Measurements from ENCODE around the gene PEPD.

PEPD gene

DNA sequence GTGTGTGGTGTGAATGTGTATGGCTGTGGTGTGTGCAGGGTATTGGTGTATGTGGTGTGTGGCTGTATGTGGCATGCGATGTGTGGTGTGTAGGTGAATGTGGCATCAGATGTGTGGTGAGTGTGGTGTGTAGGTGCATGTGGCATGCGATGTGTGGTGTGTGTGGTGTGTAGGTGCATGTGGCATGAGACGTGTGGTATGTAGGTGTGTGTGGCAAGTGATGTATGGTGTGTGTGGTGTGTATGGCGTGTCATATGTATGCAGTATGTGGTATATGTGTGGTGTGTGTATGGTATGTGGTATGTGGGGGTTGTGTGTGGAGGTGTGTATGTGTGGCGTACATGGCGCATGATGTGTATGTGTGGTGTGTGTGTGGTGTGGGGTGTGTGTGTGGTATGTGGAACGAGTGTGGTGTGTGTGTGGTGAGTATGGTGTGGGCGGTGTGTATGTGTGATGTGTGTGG lies 63.4 kb downstream of the PEPD start:
- no peak for DNase-seq (ENCODE audit: low spot score)

DNA sequence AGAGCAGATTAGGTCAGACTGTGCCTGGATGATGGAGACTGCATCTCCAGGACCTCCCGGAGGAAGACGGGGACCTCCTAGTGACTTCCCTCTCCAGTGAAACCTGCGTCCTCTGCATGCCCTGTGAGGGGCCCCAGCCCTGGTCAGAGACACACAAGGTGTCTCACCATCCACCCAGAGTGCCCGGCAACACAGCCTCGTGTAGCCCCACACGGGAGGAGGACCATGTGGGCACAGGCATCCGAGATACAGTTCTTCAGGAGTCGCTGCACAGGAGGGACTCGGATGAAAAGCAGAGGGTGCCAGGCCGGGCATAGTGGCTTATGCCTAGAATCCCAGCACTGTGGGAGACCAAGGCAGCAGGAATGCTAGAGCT lies 64.8 kb downstream of the PEPD start:
- no peak for DNase-seq (ENCODE audit: low spot score)

DNA sequence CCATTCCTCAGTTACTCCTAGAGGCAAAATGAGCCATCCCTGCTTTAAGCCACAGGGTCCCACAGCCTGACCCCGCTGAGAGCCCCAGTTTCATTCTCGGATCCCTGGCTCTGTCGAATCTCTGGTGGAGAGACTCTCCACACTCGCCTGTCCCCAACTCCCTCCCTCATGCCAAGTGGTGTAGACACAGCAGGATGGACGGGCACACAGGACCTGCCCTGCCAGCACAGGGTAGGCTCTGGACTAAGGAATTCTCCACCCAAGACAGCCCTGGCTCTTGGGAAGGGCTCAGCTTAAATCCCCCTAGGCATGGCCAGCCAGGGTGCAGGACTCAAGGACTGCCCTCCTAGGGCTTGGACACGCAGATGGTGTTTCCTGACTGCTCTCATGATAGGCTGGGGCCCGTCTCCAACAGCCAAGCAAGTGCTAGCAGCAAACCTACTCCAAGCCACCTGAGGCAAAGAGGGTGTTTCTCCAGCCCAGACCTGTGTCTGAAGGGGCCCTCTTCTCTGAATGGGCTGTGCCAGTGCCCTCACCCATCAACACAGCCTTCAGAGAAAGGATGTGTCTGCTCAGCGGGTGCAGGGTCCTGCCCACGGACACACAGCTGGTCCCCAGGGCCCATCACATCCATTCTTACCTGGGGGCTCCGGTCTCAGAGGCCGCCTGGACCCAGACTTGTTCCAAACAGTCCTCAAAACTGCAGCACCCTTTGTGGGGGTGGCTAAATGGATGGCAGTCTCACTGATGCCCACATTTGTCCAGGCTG lies 65.3 kb downstream of the PEPD start:
- no peak for DNase-seq (ENCODE audit: low spot score)

DNA sequence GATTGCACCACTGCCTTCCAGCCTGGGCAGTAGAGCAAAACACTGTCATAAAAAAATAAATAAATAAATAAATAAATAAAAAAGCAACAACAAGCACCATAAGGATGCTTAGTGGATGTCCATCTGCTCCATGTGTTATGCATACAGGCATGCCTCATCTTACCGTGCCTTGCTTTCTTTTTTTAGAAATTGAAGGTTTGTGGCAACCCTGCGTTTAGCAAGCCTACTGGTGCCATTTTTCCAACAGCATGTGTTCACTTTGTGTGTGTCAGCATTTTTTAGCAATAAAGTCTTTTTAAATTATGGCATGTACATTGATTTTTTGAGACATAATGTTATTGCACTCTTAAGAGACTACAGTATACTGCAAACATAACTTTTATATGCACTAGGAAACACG lies 68.3 kb downstream of the PEPD start:
- DNase-seq (ENCODE audit: low spot score), result no peak

DNA sequence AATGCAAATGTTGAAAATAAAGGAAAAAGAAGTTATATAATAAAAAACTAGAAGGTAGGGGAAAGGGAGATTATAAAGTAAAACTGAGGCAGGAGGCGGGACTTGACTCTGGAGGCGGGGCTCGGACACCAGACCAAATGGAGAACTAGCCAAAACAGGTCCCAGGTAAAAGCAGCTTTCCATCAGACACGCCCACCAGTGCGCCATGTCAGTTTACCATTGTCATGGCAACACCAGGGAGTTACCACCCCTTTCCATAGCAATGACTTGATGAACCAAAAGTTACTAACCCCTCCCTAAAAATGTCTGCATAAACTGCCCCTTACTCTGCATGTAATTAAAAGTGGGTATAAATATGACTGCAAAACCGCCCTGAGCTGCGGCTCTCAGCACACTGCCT lies 70.9 kb downstream of the PEPD start:
- DNase-seq (ENCODE audit: low spot score), result no peak

DNA sequence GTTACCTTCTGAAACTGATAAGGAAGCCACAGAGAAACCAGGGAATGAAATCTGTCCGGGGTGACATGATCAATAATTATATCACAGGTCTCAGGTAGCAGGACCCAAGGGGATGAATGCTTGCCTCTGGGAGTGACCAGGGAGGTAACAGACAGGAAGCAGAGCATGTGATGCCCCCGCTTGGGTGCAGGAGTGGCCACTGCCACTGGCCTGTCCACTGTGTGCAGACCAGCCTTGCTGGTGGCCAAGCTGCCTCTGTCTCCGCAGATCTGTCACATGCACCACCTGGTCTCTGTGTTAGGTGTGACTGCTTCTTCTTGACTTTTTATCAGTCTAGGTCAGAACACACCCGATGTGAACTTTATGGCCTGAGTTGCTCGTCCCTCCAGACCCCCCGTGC lies 71.8 kb downstream of the PEPD start:
- no peak for DNase-seq (ENCODE audit: low spot score)

DNA sequence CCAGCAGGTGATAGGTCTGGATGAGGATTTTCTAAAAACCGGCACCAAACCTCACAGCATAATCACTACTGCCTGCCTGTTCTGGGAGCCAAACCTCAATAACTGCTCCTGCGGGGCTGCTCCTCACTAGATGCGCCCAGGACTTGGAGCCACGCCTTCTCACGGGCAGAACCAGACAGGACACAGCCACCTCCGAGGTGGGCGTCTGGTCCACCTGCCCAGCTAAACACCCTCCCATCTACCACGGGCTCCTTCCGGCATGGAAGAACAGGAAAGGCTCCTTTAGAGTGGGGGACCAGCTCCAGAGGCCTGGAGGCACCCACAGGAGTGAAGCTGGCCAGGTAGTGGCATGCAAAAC lies 73.5 kb downstream of the PEPD start:
- DNase-seq (ENCODE audit: low spot score), result no peak

DNA sequence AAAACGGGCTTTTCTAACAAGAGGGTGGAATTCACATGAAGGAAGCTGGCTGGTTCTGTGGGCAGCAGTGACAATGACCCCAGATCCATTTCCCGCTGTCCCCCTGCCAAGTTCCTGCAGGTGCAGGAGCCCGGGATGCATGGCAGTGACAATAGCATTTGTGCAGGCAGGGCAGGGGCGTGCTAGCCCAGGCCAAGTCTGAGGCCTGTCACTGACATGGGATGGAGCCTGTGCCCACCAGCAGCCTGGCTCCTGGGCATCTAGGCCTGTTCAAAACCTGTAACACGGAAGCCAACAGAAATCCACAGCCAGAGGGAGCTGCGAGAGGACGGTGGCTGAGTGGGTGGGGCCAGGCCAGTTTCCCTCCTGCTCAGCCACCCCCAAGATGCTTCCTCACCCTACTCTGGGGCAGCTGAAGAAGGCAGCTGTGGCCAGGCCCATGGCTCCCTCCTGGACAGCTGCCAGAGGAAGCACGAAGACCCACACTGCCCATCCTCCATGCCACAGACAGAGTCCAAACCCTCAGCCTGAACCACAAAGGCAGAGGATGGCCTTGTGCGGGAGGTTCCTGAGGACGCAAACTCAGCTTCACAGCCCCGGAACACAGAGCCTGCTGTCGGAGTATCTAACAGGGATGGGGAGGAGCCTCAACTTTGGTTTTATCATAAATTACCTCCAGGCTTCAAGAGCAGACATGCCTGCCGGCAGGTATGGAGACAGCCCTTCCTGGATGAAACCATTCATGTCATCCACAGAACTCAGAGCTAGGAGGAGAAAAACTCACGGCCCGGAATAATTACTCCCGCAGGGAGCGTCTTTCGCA lies 74.0 kb downstream of the PEPD start:
- DNase-seq (ENCODE audit: low spot score), result no peak

DNA sequence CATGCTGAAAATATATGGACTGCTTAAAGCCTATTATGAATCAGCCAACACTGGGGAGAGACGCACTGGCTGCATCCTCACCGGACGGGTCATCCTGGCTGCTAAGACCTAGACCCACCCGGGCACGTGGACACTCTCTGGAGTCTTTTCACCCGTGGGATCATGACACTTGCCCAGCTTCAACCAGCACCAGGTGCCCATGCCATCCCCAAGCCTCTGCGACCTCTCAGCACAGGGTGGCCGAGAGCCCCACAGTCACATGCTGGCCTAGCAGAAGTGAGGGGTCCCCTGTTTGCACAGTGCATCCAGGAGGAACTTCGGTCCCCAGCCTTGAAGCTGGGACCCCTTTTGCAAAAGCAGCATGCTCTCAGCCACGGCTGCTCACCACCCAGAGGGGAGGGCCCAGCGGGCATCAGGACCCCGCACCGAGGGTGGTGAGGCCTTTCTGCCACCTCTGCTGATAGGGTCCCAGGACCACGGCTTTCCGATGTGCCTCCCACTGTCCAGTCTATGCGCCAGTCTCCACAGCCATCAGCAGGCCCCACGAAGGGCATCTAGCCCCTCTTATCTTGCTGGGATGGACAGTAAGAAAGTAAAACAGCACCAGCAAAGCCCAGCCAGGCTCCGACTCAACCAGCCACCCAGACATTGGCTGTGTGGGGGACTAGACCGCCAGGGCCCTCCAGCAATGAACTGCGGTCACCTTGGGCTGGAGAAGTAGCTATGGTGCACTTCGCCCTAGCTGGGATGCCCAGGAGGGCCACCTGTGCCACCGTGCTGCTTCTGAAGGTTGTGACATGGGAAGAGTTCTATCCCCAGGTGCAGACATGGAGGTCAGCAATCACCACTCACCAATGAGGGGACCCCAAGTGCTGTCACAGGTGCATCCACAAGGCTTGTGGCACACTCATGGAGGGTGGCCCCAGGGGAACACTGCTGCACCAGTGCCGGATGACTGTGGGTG lies 75.0 kb downstream of the PEPD start:
- DNase-seq (ENCODE audit: low spot score), result no peak

DNA sequence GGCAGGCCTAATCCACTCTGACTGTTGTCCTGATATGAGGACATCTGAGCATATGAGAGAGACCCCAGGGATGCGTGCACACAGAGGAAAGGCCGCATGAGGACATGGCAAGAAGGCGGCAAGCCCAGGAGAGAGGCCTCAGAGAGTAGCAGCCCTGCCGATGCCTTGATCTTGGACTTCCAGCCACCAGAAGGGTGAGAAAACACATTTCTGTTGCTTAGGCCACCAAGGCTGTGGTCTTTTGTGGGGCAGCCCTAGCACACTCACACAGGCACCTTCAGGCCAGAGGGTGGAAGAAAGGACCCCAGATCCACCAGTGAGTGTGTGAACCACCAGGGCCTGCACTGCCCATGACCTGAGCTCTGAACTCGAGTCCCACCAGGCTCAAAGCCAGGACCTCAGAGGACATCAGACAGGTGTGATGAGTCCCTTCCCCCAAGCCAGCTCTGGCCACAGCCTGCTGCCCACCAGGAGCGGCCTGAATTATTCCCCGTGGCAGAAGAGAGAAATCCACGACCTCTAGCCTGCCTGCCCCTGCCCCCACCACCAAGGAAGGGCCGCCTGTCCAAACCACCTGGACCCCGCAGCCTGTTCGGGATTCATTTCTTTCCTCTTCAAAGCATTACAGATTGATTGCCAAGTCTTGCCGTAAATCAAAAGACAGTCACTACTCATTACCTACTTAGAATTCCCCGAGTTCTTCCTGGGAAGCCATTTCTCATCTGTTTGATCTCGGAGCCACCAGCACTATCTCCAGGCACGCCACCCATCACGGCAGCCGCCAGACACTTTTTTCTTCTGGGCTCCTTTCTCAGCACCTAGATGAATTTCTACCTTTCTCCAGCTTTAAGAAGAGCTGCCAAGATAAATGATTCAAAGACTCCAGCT lies 75.9 kb downstream of the PEPD start:
- no peak for DNase-seq (ENCODE audit: low spot score)

DNA sequence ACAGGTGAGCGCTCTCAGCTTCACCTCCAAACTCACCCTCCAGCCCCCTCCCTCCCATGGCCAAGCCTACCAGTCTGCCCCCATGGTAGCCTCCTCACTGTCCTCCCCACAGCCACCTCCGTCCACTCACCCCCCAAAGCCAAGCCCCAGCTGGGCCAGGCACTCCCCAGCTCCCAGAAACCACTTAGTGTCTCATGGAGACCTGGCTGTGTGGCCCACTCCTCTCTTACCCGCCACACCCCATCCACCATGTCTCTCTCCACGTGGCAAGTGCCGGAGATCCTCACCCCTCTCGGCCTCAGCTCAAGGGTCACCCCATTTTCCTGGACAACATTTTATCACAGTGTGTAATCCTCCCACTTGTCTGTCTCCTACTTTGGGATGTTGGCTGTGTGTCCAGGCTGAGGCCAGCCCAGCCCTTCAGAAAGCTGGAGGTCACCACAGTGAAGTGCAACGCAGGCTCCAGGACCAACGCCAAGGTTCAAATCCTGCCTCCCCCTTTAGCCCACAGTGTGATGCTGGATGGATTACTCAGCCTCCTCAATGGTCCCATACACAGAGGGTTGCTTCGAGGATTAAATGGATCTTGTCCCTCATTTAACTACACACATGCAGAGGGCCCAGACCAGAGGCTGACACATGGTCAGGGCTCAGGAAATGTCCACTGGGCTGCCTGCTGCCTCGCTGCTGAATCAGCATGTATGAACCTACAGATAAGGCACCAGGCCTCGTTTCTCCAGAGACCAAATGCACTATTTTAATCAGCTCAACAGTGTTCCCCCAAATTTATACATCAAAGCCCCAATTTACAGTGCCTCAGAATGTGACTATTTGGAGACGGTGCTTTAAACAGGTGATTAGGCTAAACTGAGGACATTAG lies 76.8 kb downstream of the PEPD start:
- DNase-seq (ENCODE audit: low spot score), result no peak

DNA sequence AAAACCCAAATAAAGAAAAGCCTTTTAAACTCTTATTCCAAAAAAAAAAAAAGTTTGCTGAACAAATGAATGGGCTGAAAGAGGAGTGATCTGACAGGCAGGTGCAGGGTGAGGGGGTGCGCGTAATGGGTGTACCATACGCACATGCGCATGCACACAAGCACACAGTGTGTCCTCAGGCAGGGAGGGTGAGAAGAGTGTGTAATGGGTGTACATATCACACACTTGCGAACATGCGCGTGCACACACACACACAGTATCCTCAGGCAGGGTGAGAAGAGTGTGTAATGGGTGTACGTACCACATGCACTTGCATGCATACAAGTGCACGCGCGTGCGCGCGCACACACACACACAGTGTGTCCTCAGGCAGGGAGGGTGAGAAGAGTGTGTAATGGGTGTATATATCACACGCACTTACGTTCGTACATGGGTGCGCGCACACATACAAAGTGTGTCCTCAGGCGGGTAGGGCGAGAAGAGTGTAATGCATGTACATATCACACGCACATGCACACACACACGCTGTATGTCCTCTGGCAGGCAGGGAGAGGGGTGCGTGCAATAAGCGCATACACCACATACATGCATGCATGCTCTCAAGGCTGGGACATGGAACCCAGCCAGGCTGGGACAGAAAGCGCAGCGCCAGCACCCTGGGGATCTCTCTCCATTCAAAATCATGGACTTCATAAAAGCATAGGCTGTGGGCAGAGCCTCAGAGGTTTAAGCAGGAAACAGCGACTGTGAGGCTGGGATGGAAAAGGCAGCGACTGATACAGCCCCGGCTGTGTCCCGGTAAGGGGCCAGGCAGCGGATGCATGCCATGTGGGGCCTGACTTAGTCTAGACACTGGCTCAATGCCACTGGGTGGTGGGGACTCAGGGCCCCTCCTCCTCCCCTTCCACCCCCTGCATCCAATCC lies 77.7 kb downstream of the PEPD start:
- no peak for DNase-seq (ENCODE audit: low spot score)

DNA sequence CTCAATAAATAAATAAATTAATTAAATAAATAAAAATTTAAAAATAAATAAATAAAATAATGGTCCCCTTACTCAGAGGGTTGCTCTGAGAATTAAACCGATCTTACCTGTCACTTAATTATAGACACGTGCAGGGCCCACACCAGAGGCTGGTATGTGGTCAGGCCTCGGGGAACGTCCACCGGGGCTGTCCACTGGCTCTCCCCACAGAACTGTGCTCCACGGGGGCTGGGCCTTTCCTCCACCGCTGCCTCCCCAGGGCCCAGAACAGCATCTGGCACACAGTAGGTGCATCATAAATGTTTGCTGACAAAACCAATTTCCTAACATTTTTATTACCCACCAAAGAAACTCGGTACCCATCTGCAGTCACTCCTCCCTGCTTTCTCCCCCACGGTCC lies 78.9 kb downstream of the PEPD start:
- no peak for DNase-seq (ENCODE audit: low spot score)

DNA sequence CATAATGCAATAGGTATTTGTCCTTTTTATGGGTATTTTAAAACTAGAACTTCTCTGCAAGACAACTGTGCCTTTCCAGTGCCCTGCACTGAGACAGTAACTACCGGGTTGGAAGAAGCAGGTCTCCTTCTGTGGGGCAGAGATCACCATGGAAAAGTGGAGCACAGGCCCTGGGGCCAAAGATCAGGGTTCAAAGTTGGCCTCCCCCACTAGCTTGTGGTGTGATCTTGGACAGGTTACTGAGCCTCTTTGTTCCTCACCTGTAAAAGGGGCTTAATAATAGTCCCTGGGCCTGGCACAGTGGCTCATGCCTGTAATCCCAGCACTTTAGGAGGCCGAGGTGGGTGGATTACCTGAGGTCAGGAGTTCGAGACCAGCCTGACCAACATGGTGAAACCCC lies 79.8 kb downstream of the PEPD start:
- DNase-seq (ENCODE audit: low spot score), result no peak

DNA sequence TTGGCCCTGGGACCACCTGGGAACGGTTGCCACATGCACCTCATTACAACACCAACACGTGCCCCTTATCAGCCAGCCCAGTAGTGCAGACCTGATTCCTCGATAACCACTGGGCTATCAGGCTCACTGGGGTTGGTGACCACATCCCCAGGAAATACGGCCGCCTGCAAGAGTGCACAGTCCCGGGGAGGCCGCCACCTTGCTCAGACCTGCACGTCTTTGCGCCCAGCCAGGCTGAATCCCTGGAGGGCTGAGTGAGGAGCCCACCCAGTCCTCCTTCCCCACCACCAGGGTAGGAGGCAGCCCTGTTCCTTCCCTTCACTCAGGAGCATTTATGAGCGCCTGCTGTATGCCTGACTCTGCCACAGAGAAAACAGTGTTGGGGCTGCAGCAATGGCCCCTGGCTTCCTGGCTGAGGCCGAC lies 80.3 kb downstream of the PEPD start:
- DNase-seq (ENCODE audit: low spot score), result no peak

DNA sequence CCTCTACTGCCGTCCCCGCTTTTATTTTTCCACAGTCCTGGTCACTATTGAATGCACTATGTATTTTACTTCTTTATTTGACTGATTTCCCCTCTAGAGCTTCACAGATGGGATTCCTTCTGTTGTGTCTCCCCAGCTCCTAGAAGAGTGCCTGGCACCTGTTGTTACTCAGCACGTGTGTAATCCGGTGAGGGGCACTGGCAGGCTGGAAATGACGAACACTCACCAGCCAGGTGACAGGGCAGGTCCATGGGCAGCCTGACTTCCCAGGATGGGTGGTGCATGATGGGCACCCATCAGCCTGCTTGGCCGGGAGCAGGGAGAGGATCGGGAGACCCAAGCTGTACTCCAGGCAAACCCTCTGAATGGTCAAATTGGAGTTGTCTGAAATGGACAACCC lies 80.9 kb downstream of the PEPD start:
- no peak for DNase-seq (ENCODE audit: low spot score)

DNA sequence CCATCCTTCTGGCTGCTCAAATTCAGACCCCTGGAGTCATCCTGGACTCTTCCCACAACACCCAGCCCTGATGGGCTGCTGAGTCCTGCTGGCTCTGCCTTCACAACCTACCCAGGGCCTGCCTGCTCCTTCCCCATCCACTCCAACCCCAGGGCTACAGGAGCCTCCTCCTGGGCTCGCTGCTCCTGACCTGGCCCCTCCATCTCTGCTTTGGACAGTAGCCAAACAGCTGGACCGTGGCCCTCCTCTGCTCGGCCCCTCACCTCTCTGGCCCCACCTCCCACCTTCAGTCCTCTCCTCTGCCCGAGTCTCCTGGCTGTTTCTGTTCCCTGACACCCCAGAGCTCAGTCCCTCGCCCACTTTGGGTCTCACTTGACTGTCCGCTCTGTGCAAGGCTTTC lies 81.3 kb downstream of the PEPD start:
- no peak for DNase-seq (ENCODE audit: low spot score)

DNA sequence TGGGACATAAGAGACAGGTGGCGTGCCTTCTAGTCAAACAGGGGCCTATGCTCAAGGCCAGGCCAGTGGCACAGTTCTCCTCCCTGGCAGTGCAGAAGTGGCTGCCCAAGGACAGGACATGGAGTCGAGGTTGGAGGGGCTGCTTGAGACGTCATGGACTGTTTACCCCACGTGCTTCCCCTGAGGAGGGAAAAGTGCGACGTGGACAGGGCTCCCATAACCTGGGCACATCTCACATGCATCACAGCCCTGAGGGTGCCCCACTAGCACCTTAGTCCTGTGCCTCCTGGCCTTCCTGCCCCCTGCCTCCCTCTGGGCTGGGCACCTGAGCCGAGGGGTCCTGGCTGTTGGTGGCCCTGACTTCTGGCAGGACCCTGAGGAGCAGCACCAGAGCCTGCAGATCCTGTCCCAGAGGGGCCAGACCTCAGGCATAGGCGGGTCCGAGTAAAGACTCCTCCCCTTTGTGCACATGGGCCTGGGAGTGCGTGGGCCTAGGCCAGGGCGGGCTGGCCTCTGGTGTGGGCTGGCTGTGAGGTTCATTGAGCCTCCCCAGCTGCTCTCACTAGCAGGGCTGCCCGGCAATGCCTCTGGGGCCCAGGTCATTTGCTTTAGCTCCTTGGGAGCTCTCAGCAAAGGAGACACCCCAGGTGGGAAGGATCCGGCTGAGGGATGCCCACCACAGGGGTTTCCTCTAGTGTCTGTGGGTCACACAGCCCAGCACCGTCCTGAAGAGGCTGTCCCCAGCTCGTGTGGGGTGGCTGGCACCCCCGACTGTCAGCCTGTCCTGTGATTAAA lies 82.4 kb downstream of the PEPD start:
- DNase-seq (ENCODE audit: low spot score), result no peak

All from RKO (cell line).